B cell (primary cell): ENCODE measurements around the gene PLBD2.

Experiments used
- CTCF ChIP-seq: fragments of 200-600 bp; IDR thresholded peaks from one replicate; pipeline ENCODE4 v1.8.0; 2022; ENCODE audit warnings: antibody characterized with exemption, mild to moderate bottlenecking
- EZH2 ChIP-seq: IDR thresholded peaks from 2 replicates; pipeline ENCODE4 v1.6.1; 2012; ENCODE audit warnings: borderline replicate concordance, low read depth, mild to moderate bottlenecking, moderate library complexity, low read length; ENCODE audit not compliant: insufficient read depth, poor library complexity, severe bottlenecking

- no peak for TF ChIP-seq EZH2
- TF ChIP-seq CTCF, result no peak
These were observed 42.9 kb downstream of the PLBD2 start for GRCh38 chr12:113401066-113402000.
